ENCODE measurements around the gene TM4SF5.

Gene TM4SF5

DNA sequence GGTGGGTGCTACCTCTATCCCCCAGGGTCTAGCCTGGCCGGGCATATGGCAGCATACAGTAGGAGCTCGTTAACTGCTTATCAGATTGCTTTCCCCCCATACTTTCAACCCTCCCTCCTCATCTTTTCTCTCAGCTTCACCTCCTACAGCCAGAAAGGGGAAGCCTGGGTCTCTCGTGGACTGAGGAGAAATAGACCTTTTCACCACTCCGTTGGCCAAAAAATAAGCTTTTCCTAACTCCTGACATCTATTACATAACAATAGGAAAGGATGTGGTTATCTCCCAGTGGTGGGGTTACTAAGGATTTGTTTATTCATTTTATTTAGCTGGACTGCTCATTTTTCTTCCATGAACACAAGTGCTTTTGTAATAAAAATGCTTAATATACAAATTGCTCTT is 23.0 kb upstream of the TM4SF5 start:
- TF ChIP-seq, protein P1, sequence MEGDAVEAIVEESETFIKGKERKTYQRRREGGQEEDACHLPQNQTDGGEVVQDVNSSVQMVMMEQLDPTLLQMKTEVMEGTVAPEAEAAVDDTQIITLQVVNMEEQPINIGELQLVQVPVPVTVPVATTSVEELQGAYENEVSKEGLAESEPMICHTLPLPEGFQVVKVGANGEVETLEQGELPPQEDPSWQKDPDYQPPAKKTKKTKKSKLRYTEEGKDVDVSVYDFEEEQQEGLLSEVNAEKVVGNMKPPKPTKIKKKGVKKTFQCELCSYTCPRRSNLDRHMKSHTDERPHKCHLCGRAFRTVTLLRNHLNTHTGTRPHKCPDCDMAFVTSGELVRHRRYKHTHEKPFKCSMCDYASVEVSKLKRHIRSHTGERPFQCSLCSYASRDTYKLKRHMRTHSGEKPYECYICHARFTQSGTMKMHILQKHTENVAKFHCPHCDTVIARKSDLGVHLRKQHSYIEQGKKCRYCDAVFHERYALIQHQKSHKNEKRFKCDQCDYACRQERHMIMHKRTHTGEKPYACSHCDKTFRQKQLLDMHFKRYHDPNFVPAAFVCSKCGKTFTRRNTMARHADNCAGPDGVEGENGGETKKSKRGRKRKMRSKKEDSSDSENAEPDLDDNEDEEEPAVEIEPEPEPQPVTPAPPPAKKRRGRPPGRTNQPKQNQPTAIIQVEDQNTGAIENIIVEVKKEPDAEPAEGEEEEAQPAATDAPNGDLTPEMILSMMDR (conservative IDR thresholded peaks at IDR 0.05; ENCODE audit: low read depth, low read length), result no peak
- H3K4me3 ChIP-seq (ENCODE audit: low read depth, low read length), result no peak overlapping the region

DNA sequence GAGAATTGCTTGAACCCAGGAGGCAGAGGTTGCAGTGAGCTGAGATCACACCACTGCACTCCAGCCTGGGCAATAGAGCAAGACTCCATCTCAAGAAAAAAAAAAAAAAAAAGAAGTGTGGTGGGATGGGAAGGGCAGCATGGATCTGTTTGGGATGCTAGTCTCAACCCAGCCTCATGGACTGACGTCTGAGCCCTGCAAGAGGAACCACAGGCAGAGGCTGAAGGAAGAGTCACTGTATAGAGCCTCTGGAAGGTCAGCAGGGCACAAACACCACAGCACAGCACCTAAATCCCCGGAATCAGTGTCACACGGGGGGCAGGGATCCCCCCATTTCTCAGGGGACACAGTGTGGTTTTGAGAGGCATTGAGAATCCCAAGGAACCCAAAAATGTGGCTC is 21.1 kb upstream of the TM4SF5 start:
- no peak overlapping the region for H3K4me3 ChIP-seq (ENCODE audit: low read depth, low read length)
- TF ChIP-seq, protein P1 (conservative IDR thresholded peaks at IDR 0.05; ENCODE audit: low read depth, low read length), result no peak
- no peak for DNase-seq (ENCODE audit: low read depth)

More for the DNA sequence above, 23.0 kb upstream of the TM4SF5 start:
- DNase-seq (ENCODE audit: low read depth), result no peak

DNA sequence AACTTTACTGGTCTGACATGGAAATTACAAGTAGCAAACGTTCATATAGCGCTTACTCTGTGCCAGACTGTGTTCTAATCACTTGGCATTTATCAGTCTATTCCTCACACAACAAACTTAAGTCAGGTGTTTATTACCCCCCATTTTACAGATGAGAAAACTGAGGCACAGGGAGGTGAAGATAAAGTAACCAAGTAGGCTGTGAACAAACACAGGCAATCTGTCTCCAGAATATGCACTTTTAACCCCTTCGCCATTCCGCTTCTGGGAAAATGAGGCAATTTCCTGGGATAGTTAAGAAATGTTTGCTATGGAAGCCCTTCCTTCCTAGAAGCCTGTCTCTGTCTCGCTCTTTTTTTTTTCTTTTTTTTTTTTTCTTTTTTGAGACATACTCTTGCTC is 19.8 kb upstream of the TM4SF5 start:
- TF ChIP-seq, protein P1 (conservative IDR thresholded peaks at IDR 0.05; ENCODE audit: low read depth, low read length), result no peak
- no peak for DNase-seq (ENCODE audit: low read depth)
- no peak overlapping the region for H3K4me3 ChIP-seq (ENCODE audit: low read depth, low read length)

DNA sequence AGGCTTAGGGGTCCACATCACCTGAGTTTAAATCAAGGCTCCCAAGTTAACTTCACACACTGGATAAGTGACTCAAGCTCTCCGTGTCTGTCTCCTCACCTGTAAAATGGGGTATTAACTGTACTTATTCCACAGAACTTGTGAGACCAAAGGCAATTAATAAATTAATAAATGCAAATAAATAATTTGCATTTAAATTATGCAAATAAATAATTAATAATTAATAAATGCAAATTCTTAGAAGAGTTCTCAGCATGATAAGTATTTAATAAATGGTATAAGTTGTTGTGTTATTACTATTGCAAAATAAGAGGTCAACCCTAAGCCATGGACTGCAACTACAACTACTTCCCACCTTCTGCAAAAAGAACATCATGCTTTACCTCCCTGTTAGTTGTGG is 18.3 kb upstream of the TM4SF5 start:
- DNase-seq (ENCODE audit: low read depth), result no peak
- TF ChIP-seq, protein P1 (conservative IDR thresholded peaks at IDR 0.05; ENCODE audit: low read depth, low read length), result no peak

DNA sequence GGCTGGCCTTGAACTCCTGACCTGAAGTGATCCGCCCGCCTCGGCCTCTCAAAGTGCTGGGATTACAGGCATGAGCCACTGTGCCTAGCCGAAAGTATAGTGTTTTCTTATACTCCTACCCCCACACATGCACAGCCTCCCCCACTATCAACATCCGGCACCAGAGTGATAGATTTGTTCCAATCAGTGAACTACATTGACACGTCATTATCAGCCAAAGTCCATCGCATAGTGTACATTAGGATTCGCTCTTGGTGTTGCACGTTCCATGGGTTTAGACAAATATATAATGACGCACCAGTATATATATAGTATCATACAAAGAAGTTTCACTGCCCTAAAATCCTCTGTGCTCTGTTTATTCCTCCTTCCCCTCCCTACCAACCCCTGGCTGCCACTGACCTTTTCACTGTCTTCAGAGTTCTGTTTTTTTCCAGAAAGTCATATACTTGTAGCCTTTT is 11.9 kb upstream of the TM4SF5 start:
- TF ChIP-seq, protein P1 (conservative IDR thresholded peaks at IDR 0.05; ENCODE audit: low read depth, low read length), result no peak
- no peak overlapping the region for H3K4me3 ChIP-seq (ENCODE audit: low read depth, low read length)
- DNase-seq (ENCODE audit: low read depth), result no peak

More for the DNA sequence above, 18.3 kb upstream of the TM4SF5 start:
- H3K4me3 ChIP-seq (ENCODE audit: low read depth, low read length), result no peak overlapping the region

DNA sequence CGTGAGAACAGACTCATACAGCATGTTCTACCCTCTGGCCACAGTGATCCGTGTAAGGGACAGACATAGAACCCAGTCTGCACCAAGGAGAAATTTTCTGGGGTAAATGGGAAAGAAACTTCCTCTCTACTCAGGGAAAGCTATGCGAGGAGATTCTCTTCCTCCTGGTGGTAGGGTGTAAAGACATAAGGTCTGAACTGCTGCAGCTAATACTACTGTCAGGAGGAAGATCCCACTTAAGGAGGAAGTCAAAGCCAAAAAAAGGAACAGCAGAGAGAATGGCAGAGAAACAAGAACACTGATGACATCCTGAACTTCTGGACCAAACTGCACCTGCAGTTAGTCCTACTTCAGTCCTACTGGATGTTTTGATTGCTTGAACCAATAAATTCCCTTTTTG is 7.1 kb upstream of the TM4SF5 start:
- no peak overlapping the region for H3K4me3 ChIP-seq (ENCODE audit: low read depth, low read length)
- DNase-seq (ENCODE audit: low read depth), result no peak
- TF ChIP-seq, protein P1 (conservative IDR thresholded peaks at IDR 0.05; ENCODE audit: low read depth, low read length), result no peak

DNA sequence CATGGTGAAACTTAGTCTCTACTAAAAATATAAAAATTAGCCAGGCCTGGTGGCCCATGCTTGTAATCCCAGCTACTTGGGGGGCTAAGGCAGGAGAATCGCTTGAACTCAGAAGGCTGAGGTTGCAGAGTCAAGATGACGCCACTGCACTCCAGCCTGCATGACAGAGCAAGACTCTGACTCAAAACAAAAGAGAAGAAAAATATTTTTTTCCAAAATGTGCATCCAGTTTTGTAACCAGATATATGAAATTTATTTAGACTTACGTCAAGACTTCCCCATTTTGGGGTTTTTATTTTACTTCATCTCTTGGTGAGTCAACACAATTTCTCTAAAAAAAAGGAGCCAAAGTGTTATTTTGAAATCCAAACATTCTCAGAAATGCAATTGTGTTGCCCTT is 5.5 kb upstream of the TM4SF5 start:
- TF ChIP-seq, protein P1 (conservative IDR thresholded peaks at IDR 0.05; ENCODE audit: low read depth, low read length), result no peak
- no peak overlapping the region for H3K4me3 ChIP-seq (ENCODE audit: low read depth, low read length)
- DNase-seq (ENCODE audit: low read depth), result no peak
